HG03439 (cell line): Measurements from ENCODE around the gene NEXMIF.
"Not testable (repeated sequence)": the region's sequence is repeated elsewhere in the genome, so short reads cannot be mapped to it uniquely, and the experiment has no call there.

Experiments
- ATAC-seq: cut with Tn5 transposase; IDR thresholded peaks from one replicate; pipeline ENCODE4 v1.9.1; 2021; ENCODE audit warnings: mild to moderate bottlenecking, moderate library complexity; ENCODE audit not compliant: unreplicated experiment

The NEXMIF gene

GRCh38 chrX:74925225-74926088 lies at the start of gene NEXMIF:
TSS of gene NEXMIF (minus strand) at chrX:74925452.
- ATAC-seq: peak; percentile 63

GRCh38 chrX:74961962-74962361 lies 36.7 kb upstream of the NEXMIF start:
- not testable (repeated sequence) for ATAC-seq

GRCh38 chrX:74949717-74950116 lies 24.5 kb upstream of the NEXMIF start:
- ATAC-seq: no peak

- ATAC-seq: no peak
Measured at GRCh38 chrX:74940414-74940813, 15.2 kb upstream of the NEXMIF start.

- no peak for ATAC-seq
Measured at GRCh38 chrX:74931214-74931613, 6.0 kb upstream of the NEXMIF start.

- ATAC-seq: peak; percentile 54
Measured at GRCh38 chrX:74924449-74925224, 615 bp downstream of the NEXMIF start.

- peak; percentile 17 for ATAC-seq
Measured at GRCh38 chrX:74923942-74924448, 1.3 kb downstream of the NEXMIF start.

- ATAC-seq: peak; percentile 70
Measured at GRCh38 chrX:74922922-74923543, 2.2 kb downstream of the NEXMIF start.

GRCh38 chrX:74911494-74911893 lies 13.8 kb downstream of the NEXMIF start:
- peak; percentile 58 for ATAC-seq

- no peak for ATAC-seq
Measured at GRCh38 chrX:74906417-74906816, 18.8 kb downstream of the NEXMIF start.

GRCh38 chrX:74902806-74903205 lies 22.4 kb downstream of the NEXMIF start:
- no peak for ATAC-seq

GRCh38 chrX:74892561-74892960 lies 32.7 kb downstream of the NEXMIF start:
- no peak for ATAC-seq

- peak; percentile 84 for ATAC-seq
Measured at GRCh38 chrX:74890676-74891430, 34.4 kb downstream of the NEXMIF start.

- not testable (repeated sequence) for ATAC-seq
Measured at GRCh38 chrX:74882383-74882782, 42.9 kb downstream of the NEXMIF start.

- no peak for ATAC-seq
Measured at GRCh38 chrX:74865725-74866124, 59.5 kb downstream of the NEXMIF start.

- ATAC-seq: no peak
Measured at GRCh38 chrX:74853255-74853654, 72.0 kb downstream of the NEXMIF start.

- no peak for ATAC-seq
Measured at GRCh38 chrX:74835566-74835965, 89.7 kb downstream of the NEXMIF start.

- ATAC-seq: not testable (repeated sequence)
Measured at GRCh38 chrX:74819797-74820196, 105.5 kb downstream of the NEXMIF start.

GRCh38 chrX:74814681-74815080 lies 110.6 kb downstream of the NEXMIF start:
- no peak for ATAC-seq

GRCh38 chrX:74804574-74804973 lies 120.7 kb downstream of the NEXMIF start:
- ATAC-seq: no peak
